HCT116 (cell line): Measurements from ENCODE around the gene TPP1.

Experiments used
- POLR2A ChIP-seq: IDR thresholded peaks from 2 replicates; pipeline ENCODE4 v1.7.0; 2011; ENCODE audit warnings: borderline replicate concordance; ENCODE audit not compliant: insufficient read depth, insufficient read length; ENCODE audit errors: extremely low read depth
- POLR2AphosphoS5 ChIP-seq: IDR thresholded peaks from 2 replicates; pipeline ENCODE4 v1.6.1; 2011; ENCODE audit warnings: mild to moderate bottlenecking, low read depth, low read length, moderate library complexity
- SIN3A ChIP-seq: IDR thresholded peaks from 2 replicates; pipeline ENCODE4 v1.6.1; 2012; ENCODE audit warnings: low read depth
- YY1 ChIP-seq: IDR thresholded peaks from 2 replicates; pipeline ENCODE4 v1.6.1; 2011; ENCODE audit warnings: low read length, low read depth, moderate library complexity, mild to moderate bottlenecking; ENCODE audit not compliant: insufficient replicate concordance; ENCODE audit errors: extremely low read depth
- ZNF274 ChIP-seq: fragments of 200-500 bp; sonication (Bioruptor generic); IDR thresholded peaks from 2 replicates; pipeline ENCODE4 v1.6.1; 2014; ENCODE audit warnings: mild to moderate bottlenecking, low read depth, low read length, inconsistent platforms
- TF ChIP-seq, protein P1 (sequence below), 3 experiments: fragments of 200-600 bp in 1 of 3; sonication (generic) in 1 of 3; IDR thresholded peaks in 2 of 3; conservative IDR thresholded peaks in 1 of 3; 2 replicates each; pipeline ENCODE4 v1.5.1; 2012 to 2017; ENCODE audit warnings: low read depth in 2 of 3, low read length in 2 of 3, antibody characterized with exemption in 1 of 3, borderline replicate concordance in 1 of 3, control low read depth in 1 of 3, mild to moderate bottlenecking in 1 of 3, mixed read lengths in 1 of 3, mixed run types in 1 of 3, moderate library complexity in 1 of 3; ENCODE audit not compliant: insufficient read depth in 1 of 3
- TF ChIP-seq, protein P2 (sequence below): IDR thresholded peaks from 2 replicates; pipeline ENCODE4 v1.6.1; 2012; ENCODE audit warnings: low read depth

DNA sequence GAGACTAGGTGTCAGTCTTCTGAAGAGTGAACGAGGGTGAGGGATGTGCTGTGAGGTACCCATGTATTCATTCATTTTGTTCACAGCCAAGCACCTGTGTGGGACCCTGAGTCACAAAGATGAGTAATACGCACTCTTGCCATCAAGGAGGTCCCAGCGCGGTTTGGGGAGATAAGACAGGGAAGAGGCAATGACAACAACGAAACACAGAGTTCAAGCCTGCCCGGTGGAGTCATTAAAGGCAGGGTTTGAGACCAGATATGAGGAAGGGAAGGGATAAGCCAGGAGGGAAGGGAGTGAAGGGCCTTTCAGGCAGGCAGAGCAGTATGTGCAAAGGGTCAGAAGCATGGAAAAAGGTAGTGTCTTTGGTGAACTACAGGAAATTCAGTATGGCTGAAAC, 31.8 kb upstream of the TPP1 start:
- TF ChIP-seq, protein P1, sequence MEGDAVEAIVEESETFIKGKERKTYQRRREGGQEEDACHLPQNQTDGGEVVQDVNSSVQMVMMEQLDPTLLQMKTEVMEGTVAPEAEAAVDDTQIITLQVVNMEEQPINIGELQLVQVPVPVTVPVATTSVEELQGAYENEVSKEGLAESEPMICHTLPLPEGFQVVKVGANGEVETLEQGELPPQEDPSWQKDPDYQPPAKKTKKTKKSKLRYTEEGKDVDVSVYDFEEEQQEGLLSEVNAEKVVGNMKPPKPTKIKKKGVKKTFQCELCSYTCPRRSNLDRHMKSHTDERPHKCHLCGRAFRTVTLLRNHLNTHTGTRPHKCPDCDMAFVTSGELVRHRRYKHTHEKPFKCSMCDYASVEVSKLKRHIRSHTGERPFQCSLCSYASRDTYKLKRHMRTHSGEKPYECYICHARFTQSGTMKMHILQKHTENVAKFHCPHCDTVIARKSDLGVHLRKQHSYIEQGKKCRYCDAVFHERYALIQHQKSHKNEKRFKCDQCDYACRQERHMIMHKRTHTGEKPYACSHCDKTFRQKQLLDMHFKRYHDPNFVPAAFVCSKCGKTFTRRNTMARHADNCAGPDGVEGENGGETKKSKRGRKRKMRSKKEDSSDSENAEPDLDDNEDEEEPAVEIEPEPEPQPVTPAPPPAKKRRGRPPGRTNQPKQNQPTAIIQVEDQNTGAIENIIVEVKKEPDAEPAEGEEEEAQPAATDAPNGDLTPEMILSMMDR (IDR thresholded peaks at IDR 0.05 in 2 of 3, conservative IDR thresholded peaks at IDR 0.05 in 1 of 3; ENCODE audit: borderline replicate concordance in 1 of 3, insufficient read depth in 1 of 3, low read depth in 2 of 3, low read length in 2 of 3) = no peak
- TF ChIP-seq, protein P2, sequence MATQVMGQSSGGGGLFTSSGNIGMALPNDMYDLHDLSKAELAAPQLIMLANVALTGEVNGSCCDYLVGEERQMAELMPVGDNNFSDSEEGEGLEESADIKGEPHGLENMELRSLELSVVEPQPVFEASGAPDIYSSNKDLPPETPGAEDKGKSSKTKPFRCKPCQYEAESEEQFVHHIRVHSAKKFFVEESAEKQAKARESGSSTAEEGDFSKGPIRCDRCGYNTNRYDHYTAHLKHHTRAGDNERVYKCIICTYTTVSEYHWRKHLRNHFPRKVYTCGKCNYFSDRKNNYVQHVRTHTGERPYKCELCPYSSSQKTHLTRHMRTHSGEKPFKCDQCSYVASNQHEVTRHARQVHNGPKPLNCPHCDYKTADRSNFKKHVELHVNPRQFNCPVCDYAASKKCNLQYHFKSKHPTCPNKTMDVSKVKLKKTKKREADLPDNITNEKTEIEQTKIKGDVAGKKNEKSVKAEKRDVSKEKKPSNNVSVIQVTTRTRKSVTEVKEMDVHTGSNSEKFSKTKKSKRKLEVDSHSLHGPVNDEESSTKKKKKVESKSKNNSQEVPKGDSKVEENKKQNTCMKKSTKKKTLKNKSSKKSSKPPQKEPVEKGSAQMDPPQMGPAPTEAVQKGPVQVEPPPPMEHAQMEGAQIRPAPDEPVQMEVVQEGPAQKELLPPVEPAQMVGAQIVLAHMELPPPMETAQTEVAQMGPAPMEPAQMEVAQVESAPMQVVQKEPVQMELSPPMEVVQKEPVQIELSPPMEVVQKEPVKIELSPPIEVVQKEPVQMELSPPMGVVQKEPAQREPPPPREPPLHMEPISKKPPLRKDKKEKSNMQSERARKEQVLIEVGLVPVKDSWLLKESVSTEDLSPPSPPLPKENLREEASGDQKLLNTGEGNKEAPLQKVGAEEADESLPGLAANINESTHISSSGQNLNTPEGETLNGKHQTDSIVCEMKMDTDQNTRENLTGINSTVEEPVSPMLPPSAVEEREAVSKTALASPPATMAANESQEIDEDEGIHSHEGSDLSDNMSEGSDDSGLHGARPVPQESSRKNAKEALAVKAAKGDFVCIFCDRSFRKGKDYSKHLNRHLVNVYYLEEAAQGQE = no peak
- TF ChIP-seq POLR2A (no peak), ZNF274 (no peak), SIN3A (no peak), YY1 (no peak), POLR2AphosphoS5 (no peak)
